Activated CD4-positive, alpha-beta T cell treated with anti-CD3 and anti-CD28 coated beads, Interleukin-2, amount 10 ng/mL, durations not matched to agents 7 days and 5 days (primary cell): ENCODE results near the gene ACSS1. TPM values are rescaled to one million over a fixed set of nuclear protein-coding genes. Genes with fewer than 3 reads are reported as not detected.

Experiments
- CTCF ChIA-PET: fragments of 350-600 bp; sonication (Branson Sonifier 250); formaldehyde crosslinking; loops from one replicate; lab custom pipeline; 2021; ENCODE audit warnings: antibody characterized with exemption; lab: Charles Lee
- POLR2A ChIA-PET: fragments of 350-600 bp; sonication (Branson Sonifier 250); formaldehyde crosslinking; loops from one replicate; lab custom pipeline; 2021; ENCODE audit warnings: antibody characterized with exemption; lab: Charles Lee
- DNase-seq: peaks from one replicate; pipeline ENCODE4 v3.0.0-alpha.2; 2020
- H3K27ac Mint-ChIP-seq: one replicate; pipeline ENCODE4 v1.8.0; 2021; ENCODE audit warnings: mild to moderate bottlenecking, moderate library complexity, mixed read lengths
- H3K27me3 Mint-ChIP-seq: one replicate; pipeline ENCODE4 v1.8.0; 2021; ENCODE audit warnings: mixed read lengths
- H3K36me3 Mint-ChIP-seq: one replicate; pipeline ENCODE4 v1.8.0; 2021; ENCODE audit warnings: low read depth, mixed read lengths
- H3K4me1 Mint-ChIP-seq: one replicate; pipeline ENCODE4 v1.8.0; 2021; ENCODE audit warnings: mixed read lengths
- H3K4me3 Mint-ChIP-seq: one replicate; pipeline ENCODE4 v1.8.0; 2021; ENCODE audit warnings: mild to moderate bottlenecking, moderate library complexity, mixed read lengths
- H3K9me3 Mint-ChIP-seq: one replicate; pipeline ENCODE4 v1.8.0; 2021; ENCODE audit warnings: mixed read lengths
- total RNA-seq, 2 experiments: library from RNA; stranded (reverse); gene quantifications; one replicate each; pipeline ENCODE4 v1.2.3, GENCODE V29; 2021

The ACSS1 gene
- total RNA-seq, 2 experiments from 2014 or later = 41.1 to 54.1 TPM

DNA sequence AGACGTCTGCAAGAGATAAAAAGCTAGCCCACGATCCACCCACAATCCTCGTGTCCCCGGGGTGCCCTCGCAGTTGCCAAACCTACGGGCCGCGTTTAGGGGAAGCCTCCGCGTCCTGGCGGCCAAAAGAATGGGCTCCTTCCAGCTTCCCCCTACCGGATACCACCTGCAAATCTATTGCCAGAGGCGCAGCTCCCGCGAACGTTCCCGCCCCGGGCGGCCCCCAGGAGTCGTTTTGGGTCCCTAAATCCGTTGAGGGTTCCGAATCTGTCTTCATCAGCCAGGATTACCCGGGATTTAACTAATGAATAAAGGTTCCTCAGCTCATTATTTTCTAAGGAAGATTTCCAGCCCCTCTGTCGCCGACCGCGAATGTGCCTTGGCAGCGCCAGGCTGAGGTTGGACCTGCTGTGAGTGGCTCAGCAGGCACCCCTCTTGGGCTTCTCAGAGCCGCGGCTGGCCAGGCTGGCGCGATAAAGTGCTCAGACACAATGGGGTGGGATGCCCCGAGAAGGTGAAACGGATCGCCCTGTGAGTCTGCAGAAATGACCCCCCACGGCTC, 26.8 kb upstream of the ACSS1 start:
- no peaks in the 10 kb centered on the region for H3K9me3 Mint-ChIP-seq
- peaks cover 57% of the 10 kb centered on the region for H3K27me3 Mint-ChIP-seq
- CTCF ChIA-PET = interaction anchor here (0.5 kb wide), 1 partner anchor 39 kb away, joined by 3 read pairs; no protein-coding TSS in a partner anchor
- H3K4me3 Mint-ChIP-seq = no peak overlapping the region
- H3K27ac Mint-ChIP-seq = no peak overlapping the region
- H3K4me1 Mint-ChIP-seq = peaks cover 19% of the 10 kb centered on the region
- H3K36me3 Mint-ChIP-seq = no peaks in the 10 kb centered on the region
- POLR2A ChIA-PET = no interaction called here
- DNase-seq = no peak

DNA sequence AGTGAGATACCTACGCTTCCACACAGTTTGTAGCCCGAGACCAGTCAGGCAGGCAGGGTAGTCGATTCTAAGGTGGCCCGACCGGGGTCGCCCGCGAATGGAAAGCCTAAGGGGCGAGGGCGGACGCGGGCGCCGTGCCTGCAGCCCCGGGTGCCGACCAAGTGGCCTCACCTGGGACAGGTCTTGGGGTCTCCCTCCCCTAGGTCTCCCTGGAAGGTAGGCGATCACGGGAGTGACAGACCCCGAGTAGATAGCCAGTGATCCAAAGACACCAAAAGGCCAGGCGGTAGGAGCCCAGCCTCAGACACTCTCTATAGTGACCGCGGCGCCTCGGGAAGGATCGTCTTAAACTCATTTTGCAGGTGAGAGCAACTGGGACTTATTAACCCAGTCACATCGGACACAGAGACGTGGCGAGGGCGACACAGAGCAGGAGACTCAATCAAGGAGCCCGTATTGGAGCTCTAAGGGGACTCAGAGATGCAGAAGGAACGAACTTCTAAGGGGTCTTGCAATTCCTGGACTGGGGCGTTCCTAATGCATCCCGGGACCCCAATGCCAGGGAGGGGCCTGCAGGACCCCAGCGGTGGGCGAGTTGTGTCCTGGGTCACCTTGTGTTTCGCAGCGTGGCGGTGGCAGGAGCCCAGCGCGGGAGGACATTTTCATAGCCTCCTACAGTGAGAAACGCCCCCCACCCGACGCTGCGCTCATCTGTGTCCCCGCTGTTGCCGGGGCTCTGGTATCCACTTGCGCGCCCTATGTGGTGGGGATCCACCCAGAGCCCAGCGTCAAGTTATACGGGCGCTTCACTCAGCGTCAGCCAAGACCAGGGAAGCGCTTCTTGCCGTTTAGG, 26.1 kb upstream of the ACSS1 start:
- Mint-ChIP-seq H3K4me3 (peak overlapping the region; percentile 13), H3K4me1 (peaks cover 17% of the 10 kb centered on the region), H3K9me3 (no peaks in the 10 kb centered on the region), H3K27me3 (peaks cover 64% of the 10 kb centered on the region), H3K36me3 (no peaks in the 10 kb centered on the region), H3K27ac (no peak overlapping the region)
- CTCF ChIA-PET = interaction anchor here (0.5 kb wide), 1 partner anchor 38 kb away, joined by 3 read pairs; no protein-coding TSS in a partner anchor
- POLR2A ChIA-PET = no interaction called here
- DNase-seq = peak; percentile 42

DNA sequence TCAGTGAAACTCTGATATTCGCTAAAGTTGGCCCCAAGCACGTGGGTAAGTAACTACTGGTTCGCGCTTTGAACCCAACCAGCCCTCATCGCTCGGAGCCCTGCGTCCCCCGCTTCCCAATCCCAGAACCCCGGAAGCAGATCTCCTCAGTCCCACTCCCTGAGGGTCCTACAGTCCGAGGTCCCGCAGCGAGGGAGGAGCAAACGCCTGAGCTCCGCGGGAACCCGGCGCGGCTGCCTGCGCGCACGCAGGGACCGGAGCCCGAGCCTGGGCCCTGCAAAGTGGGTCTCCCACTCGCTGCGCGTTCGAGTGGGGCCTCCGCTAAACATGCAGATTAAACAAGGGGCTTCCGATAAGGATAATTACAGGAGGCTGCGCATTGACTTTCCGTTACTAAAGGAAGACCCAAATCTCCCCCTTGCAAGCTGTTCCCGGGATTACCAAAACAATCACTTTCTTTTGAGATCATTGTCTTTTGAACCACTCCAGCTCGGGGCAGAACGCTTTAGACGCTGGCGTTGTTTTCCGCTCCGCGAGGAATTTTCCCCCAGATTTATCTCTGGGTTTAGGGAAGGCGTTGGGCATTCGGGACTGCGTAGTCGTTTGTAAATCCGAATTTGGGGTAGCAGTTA, 25.3 kb upstream of the ACSS1 start:
- no peak for DNase-seq
- Mint-ChIP-seq H3K4me3 (no peak overlapping the region), H3K27ac (no peak overlapping the region), H3K4me1 (peaks cover 17% of the 10 kb centered on the region), H3K36me3 (no peaks in the 10 kb centered on the region), H3K9me3 (no peaks in the 10 kb centered on the region), H3K27me3 (peaks cover 71% of the 10 kb centered on the region)
- CTCF ChIA-PET = interaction anchor here (1.4 kb wide), 1 partner anchor 91 kb away, joined by 3 read pairs; the partner anchor contains the start of gene APMAP
- POLR2A ChIA-PET = no interaction called here

DNA sequence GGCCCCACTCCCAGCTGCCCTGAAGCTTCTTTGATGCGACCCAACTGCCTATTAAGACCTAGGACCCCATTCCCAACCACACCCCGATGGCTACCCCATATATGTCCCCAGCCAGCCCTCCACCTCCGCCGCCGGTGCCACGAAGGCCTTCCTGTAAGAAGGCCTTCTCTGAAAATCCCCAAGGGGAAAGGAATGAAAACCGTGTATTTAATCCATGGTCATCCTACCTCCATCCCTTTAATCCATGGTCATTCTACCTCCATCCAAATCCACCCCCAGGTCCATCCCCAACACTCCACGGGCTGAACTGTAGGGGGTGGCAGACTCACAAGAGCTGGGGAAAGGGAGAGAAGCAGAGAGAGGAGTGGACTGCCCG, 24.5 kb upstream of the ACSS1 start:
- Mint-ChIP-seq H3K36me3 (no peaks in the 10 kb centered on the region), H3K27me3 (peaks cover 79% of the 10 kb centered on the region), H3K4me3 (no peak overlapping the region), H3K4me1 (peaks cover 17% of the 10 kb centered on the region), H3K27ac (peak overlapping the region; percentile 25), H3K9me3 (no peaks in the 10 kb centered on the region)
- ChIA-PET CTCF (interaction anchor here (1.4 kb wide), 1 partner anchor 90 kb away, joined by 3 read pairs; the partner anchor contains the start of gene APMAP), POLR2A (no interaction called here)
- no peak for DNase-seq

DNA sequence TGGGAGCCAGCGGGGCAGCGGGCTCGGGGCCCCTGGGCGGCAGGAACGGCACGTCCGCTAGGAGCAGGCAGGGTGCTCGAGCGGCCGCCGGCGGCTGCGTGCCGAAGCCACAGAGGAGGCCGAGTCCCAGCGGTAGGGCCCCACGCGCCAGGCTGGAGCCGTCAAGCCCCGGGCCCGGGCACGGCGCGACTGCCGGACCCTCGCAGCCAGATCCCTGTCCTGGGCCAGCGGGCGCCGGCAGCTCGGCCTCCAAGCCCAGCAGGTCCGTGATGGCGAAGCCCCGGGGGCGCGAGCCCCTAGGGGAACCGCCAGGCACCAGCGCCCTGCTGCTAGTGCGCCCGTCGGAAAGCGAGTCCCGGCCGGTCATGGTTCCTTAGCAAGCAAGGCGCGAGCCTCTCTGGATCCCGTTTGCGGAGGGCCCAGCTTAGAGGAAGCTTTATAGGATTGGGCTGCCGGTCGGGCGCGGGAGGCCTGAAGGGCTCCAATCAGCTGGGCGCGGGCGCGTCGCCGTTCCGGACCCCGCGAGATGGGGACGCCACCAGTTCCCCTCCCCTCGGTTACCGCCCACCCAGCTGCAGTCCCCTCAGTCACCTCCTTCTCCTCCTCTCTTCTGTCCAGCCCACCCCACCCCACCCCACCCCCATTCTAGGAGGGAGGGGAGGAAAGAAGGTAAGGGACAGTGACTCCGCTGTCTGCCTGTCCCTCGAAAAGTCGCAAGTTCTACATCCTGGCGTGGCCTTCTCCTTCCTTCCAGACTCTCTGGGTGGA, 24.0 kb upstream of the ACSS1 start, which contains the start of gene VSX1:
Gene VSX1, minus strand, starts transcription at position 412 of the 768 bp plus-strand sequence. Its CDS starts 45 bp downstream, at position 367.
- H3K9me3 Mint-ChIP-seq = no peaks in the 10 kb centered on the region
- H3K27me3 Mint-ChIP-seq = peaks cover 83% of the 10 kb centered on the region
- H3K36me3 Mint-ChIP-seq = no peaks in the 10 kb centered on the region
- H3K4me1 Mint-ChIP-seq = peaks cover 17% of the 10 kb centered on the region
- POLR2A ChIA-PET = no interaction called here
- CTCF ChIA-PET = interaction anchor here (1.4 kb wide), 1 partner anchor 89 kb away, joined by 3 read pairs; the partner anchor contains the start of gene APMAP
- H3K4me3 Mint-ChIP-seq = no peak within 1 kb of the TSS
- peak within 1 kb of the TSS; percentile 25 for H3K27ac Mint-ChIP-seq
- DNase-seq = no peak

DNA sequence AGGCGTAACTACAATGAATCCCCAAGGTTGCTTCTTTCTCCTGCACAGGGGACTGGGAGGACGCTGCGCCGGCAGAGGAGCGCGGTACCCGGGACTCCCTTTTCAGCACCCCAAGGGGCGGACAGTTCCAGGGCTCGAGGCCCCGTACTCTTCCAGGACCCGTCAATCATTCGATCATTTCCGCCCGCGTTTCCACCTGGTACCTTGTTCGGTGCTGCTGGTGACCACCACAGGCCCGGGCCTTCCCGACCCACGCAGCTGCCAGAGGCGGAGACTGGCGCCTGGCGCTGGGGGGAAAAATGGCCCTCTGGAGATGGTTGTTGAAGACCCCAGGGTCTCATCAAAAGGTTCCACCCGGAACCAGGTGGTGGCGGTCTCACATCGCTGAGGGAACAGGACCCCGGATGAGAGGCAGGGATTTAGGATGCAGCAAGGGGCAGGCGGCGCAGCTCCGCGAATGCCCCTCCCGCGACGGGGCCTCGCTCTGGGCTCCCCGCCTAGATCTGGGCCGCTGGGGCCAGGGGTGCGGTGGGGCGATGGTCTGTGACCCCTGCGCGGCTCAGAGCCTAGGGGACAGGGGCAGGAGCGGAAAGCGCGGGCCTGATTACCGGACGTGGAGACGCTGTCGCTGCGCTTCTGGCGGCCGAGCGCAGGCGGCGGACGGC, 23.3 kb upstream of the ACSS1 start:
- Mint-ChIP-seq H3K9me3 (no peaks in the 10 kb centered on the region), H3K27ac (no peak overlapping the region), H3K27me3 (peaks cover 86% of the 10 kb centered on the region), H3K4me3 (no peak overlapping the region), H3K36me3 (no peaks in the 10 kb centered on the region), H3K4me1 (peaks cover 20% of the 10 kb centered on the region)
- DNase-seq = peak; percentile 47
- ChIA-PET POLR2A (no interaction called here), CTCF (no interaction called here)

DNA sequence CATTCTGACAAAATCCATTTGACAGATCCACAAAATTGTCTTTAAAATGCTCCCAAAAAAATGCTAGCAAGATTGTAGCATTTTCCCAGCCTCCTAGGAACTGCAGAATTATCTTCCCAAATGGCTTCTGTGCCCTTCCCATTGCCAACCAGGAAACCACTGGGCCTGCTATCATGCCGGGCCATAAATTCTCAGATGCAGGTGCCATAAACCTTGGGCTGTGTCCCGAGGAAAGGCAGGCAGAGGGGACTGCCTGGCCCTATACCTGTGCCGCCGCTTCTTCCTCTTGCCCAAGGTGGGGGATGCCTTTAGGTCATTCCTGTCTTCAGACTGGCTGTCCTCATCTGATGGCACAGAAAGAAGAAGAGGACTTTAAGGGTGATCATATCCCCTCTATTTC, 21.2 kb upstream of the ACSS1 start:
- CTCF ChIA-PET = interaction anchor here (1.1 to 1.5 kb wide), 3 partner anchors 11 to 25 kb away, joined by 3 to 4 read pairs (median 3); no protein-coding TSS in a partner anchor
- H3K27ac Mint-ChIP-seq = no peak overlapping the region

DNA sequence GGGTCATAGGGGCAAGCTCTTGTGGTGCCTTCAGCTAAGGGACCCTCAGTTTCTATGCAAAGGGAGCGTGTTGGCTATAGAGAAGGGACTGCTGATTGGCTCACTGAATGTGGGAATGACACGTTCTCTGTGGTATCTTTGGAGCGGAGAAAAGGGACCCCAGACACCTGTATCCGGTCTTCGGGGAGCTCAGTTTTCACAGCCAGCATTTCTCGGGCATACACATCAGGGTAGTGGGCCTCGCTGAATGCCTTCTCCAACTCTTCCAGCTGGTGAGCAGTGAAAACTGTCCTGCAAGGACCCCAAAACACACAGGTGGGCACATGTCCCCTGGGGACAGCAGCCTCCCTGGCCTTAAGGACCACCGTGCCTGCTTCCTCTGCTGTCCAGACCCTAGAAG, 20.7 kb upstream of the ACSS1 start:
- H3K9me3 Mint-ChIP-seq = no peaks in the 10 kb centered on the region
- no peak overlapping the region for H3K27ac Mint-ChIP-seq
- H3K4me3 Mint-ChIP-seq = no peak overlapping the region
- POLR2A ChIA-PET = no interaction called here
- H3K4me1 Mint-ChIP-seq = peaks cover 13% of the 10 kb centered on the region
- CTCF ChIA-PET = interaction anchor here (1.1 to 1.5 kb wide), 3 partner anchors 11 to 24 kb away, joined by 3 to 4 read pairs (median 3); no protein-coding TSS in a partner anchor
- no peak for DNase-seq
- H3K36me3 Mint-ChIP-seq = no peaks in the 10 kb centered on the region
- H3K27me3 Mint-ChIP-seq = peaks cover 80% of the 10 kb centered on the region

More for the DNA sequence above, 21.2 kb upstream of the ACSS1 start:
- Mint-ChIP-seq H3K27me3 (peaks cover 82% of the 10 kb centered on the region), H3K9me3 (no peaks in the 10 kb centered on the region), H3K36me3 (no peaks in the 10 kb centered on the region), H3K4me3 (no peak overlapping the region), H3K4me1 (peaks cover 17% of the 10 kb centered on the region)
- DNase-seq = no peak
- POLR2A ChIA-PET = no interaction called here

DNA sequence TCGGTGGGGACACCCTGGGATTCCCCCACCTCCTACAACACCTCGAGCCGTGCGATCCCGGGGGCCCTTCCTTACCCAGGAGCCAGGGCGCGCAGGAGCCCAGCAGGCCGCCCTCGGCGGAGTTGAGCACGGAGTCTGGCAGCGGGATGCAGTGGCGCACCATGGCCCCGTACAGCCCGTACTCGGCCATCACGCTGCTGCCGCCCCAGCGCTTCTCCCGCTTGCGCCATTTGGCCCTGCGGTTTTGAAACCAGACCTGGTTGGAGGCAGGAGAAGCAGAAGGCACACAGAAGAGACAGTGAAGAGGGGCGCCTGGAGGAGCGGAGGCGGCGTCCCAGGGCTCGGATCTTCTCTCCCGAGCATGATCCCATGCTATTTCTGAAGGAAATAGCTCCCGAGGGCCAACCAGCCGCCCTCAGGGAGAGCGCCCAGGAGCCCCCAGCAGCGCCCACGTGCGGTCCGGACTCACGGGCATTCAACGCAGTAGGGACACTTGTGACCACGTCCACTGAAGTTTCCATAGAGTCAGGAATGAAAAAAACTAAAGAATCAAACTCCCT, 19.8 kb upstream of the ACSS1 start:
- H3K9me3 Mint-ChIP-seq = no peaks in the 10 kb centered on the region
- ChIA-PET POLR2A (no interaction called here), CTCF (interaction anchor here (1.5 kb wide), 1 partner anchor 10 kb away, joined by 3 read pairs; no protein-coding TSS in a partner anchor)
- DNase-seq = no peak
- no peaks in the 10 kb centered on the region for H3K36me3 Mint-ChIP-seq
- H3K4me3 Mint-ChIP-seq = no peak overlapping the region
- H3K27me3 Mint-ChIP-seq = peaks cover 79% of the 10 kb centered on the region
- H3K4me1 Mint-ChIP-seq = peaks cover 9% of the 10 kb centered on the region
- H3K27ac Mint-ChIP-seq = no peak overlapping the region

DNA sequence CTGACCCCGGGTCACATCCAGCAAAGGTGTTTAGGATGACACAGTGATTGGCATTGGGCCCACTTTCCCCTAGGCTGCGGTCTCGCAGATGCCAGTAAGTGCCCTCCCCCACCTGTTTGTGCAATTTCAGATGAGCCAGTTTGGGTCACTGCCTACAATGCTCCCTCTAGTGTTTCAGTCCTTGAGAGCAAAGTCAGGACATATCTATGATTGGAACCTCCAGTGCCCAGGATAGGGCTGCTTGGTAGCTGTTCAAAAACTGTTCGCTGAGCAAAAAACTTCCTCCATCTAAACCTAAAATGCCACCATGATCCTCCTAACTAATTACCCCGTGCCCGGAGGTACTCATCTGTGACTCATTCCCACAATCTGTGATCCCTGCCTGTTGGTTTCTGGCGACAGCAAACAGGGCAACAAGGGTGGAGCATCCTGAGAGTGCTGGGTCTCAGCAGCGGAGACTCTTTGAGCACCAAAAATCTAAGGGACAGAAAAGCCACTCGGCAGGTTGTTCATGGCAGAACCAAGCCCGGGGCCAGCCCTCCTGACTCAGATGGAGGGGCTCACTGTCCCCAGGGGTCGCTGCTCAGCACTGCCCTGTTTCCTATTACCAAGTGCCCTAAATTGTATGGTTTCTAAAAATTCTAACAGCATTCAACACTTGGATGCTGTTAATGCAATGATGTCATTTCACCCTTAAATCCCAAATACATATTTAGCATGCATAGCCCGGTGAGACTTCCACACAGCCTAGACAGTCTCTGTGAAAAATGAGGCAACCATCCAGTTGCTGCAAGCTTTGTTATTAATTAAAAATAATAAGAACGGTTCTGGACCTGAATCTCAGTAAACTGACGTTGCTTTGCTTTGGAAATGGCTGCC, 19.0 kb upstream of the ACSS1 start:
- ChIA-PET POLR2A (no interaction called here), CTCF (no interaction called here)
- Mint-ChIP-seq H3K27me3 (peaks cover 81% of the 10 kb centered on the region), H3K4me1 (peaks cover 5% of the 10 kb centered on the region), H3K4me3 (no peak overlapping the region), H3K9me3 (no peaks in the 10 kb centered on the region), H3K36me3 (no peaks in the 10 kb centered on the region), H3K27ac (no peak overlapping the region)
- DNase-seq = peak; percentile 17

DNA sequence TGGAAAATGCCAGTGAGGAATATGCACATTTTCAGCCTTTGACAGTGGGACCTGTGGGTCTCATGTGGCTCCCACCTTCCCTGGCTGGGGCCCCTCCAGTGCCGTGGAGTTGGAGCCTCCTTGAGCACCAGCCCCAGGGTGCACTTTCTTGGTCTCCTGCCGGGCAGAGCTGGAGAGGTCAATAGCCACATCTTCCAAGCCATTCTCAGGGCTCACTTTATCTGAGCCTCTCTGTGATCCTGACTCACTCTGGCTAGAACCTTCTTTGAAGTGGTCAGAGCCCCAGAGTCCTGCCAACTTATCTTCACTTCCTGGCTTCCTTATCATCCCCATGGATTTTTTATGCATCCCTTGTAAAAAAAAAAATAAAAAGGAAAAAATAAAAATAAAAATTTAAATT, 18.3 kb upstream of the ACSS1 start:
- peaks cover 5% of the 10 kb centered on the region for H3K4me1 Mint-ChIP-seq
- no peak overlapping the region for H3K27ac Mint-ChIP-seq
- H3K9me3 Mint-ChIP-seq = no peaks in the 10 kb centered on the region
- DNase-seq = no peak
- ChIA-PET POLR2A (no interaction called here), CTCF (no interaction called here)
- H3K27me3 Mint-ChIP-seq = peaks cover 85% of the 10 kb centered on the region
- no peak overlapping the region for H3K4me3 Mint-ChIP-seq
- no peaks in the 10 kb centered on the region for H3K36me3 Mint-ChIP-seq
